ENCODE data around the gene IRGQ.

Gene IRGQ

GRCh38 chr19:43620061-43621001 lies 24.4 kb upstream of the IRGQ start:
- Mint-ChIP-seq H3K27ac (ENCODE audit: low read depth) (peak overlapping the region; percentile 92), H3K36me3 (ENCODE audit: insufficient read depth) (peaks cover 9% of the 10 kb centered on the region), H3K4me3 (peak overlapping the region; percentile 98), H3K4me1 (peaks cover 39% of the 10 kb centered on the region), H3K9me3 (no peaks in the 10 kb centered on the region), H3K27me3 (no peaks in the 10 kb centered on the region)
- peak; percentile 3 for ATAC-seq (replicated peaks; ENCODE audit: extremely low read depth, poor library complexity, severe bottlenecking)
- no peak for DNase-seq (ENCODE audit: low spot score in 2 of 2)

GRCh38 chr19:43619262-43620060 lies 23.5 kb upstream of the IRGQ start, which contains the start of gene ZNF428:
ZNF428 (minus strand) TSS chr19:43619629; CDS start chr19:43614304, 5,325 bp downstream.
- peaks cover 41% of the 10 kb centered on the region for H3K4me1 Mint-ChIP-seq
- DNase-seq (ENCODE audit: low spot score in 2 of 2) (peak; percentile 67 to 71), ATAC-seq (replicated peaks; ENCODE audit: extremely low read depth, poor library complexity, severe bottlenecking) (peak; percentile 93)
- peaks cover 9% of the 10 kb centered on the region for H3K36me3 Mint-ChIP-seq (ENCODE audit: insufficient read depth)
- peak within 1 kb of the TSS; percentile 92 for H3K27ac Mint-ChIP-seq (ENCODE audit: low read depth)
- no peaks in the 10 kb centered on the region for H3K9me3 Mint-ChIP-seq
- peak within 1 kb of the TSS; percentile 98 for H3K4me3 Mint-ChIP-seq
- H3K27me3 Mint-ChIP-seq: no peaks in the 10 kb centered on the region

- Mint-ChIP-seq H3K9me3 (no peaks in the 10 kb centered on the region), H3K4me3 (peak overlapping the region; percentile 98), H3K4me1 (peaks cover 40% of the 10 kb centered on the region), H3K27ac (ENCODE audit: low read depth) (peak overlapping the region; percentile 92), H3K36me3 (ENCODE audit: insufficient read depth) (peaks cover 9% of the 10 kb centered on the region), H3K27me3 (no peaks in the 10 kb centered on the region)
- ATAC-seq (replicated peaks; ENCODE audit: extremely low read depth, poor library complexity, severe bottlenecking) (no peak), DNase-seq (ENCODE audit: low spot score in 2 of 2) (no peak)
These were observed 23.0 kb upstream of the IRGQ start for GRCh38 chr19:43618921-43619261.

GRCh38 chr19:43616954-43617353 lies 21.0 kb upstream of the IRGQ start:
- H3K27ac Mint-ChIP-seq (ENCODE audit: low read depth): no peak overlapping the region

GRCh38 chr19:43616306-43616705 lies 20.4 kb upstream of the IRGQ start:
- H3K27ac Mint-ChIP-seq (ENCODE audit: low read depth): no peak overlapping the region
- no peaks in the 10 kb centered on the region for H3K27me3 Mint-ChIP-seq
- DNase-seq (ENCODE audit: low spot score in 2 of 2) (no peak), ATAC-seq (replicated peaks; ENCODE audit: extremely low read depth, poor library complexity, severe bottlenecking) (no peak)
- peaks cover 13% of the 10 kb centered on the region for H3K36me3 Mint-ChIP-seq (ENCODE audit: insufficient read depth)
- H3K4me1 Mint-ChIP-seq: peaks cover 63% of the 10 kb centered on the region
- no peaks in the 10 kb centered on the region for H3K9me3 Mint-ChIP-seq
- H3K4me3 Mint-ChIP-seq: no peak overlapping the region

More at GRCh38 chr19:43616954-43617353, 21.0 kb upstream of the IRGQ start:
- DNase-seq (ENCODE audit: low spot score in 2 of 2) (no peak), ATAC-seq (replicated peaks; ENCODE audit: extremely low read depth, poor library complexity, severe bottlenecking) (no peak)
- H3K4me3 Mint-ChIP-seq: no peak overlapping the region
- H3K4me1 Mint-ChIP-seq: peaks cover 57% of the 10 kb centered on the region
- H3K27me3 Mint-ChIP-seq: no peaks in the 10 kb centered on the region
- H3K36me3 Mint-ChIP-seq (ENCODE audit: insufficient read depth): peaks cover 11% of the 10 kb centered on the region
- H3K9me3 Mint-ChIP-seq: no peaks in the 10 kb centered on the region

GRCh38 chr19:43612374-43612773 lies 16.4 kb upstream of the IRGQ start:
- peak overlapping the region; percentile 77 for H3K27ac Mint-ChIP-seq (ENCODE audit: low read depth)
- DNase-seq (ENCODE audit: low spot score in 2 of 2): no peak
- no peaks in the 10 kb centered on the region for H3K9me3 Mint-ChIP-seq
- no peak for ATAC-seq (replicated peaks; ENCODE audit: extremely low read depth, poor library complexity, severe bottlenecking)
- peaks cover 6% of the 10 kb centered on the region for H3K36me3 Mint-ChIP-seq (ENCODE audit: insufficient read depth)
- H3K4me3 Mint-ChIP-seq: no peak overlapping the region
- no peaks in the 10 kb centered on the region for H3K27me3 Mint-ChIP-seq
- peaks cover 64% of the 10 kb centered on the region for H3K4me1 Mint-ChIP-seq

GRCh38 chr19:43611788-43612187 lies 15.9 kb upstream of the IRGQ start, which contains the start of gene SRRM5:
SRRM5 (plus strand) TSS chr19:43612088; CDS start chr19:43612122, 34 bp downstream.
- no peak for ATAC-seq (replicated peaks; ENCODE audit: extremely low read depth, poor library complexity, severe bottlenecking)
- no peak for DNase-seq (ENCODE audit: low spot score in 2 of 2)
- Mint-ChIP-seq H3K27ac (ENCODE audit: low read depth) (peak within 1 kb of the TSS; percentile 77), H3K27me3 (no peaks in the 10 kb centered on the region), H3K9me3 (no peaks in the 10 kb centered on the region), H3K36me3 (ENCODE audit: insufficient read depth) (peaks cover 7% of the 10 kb centered on the region), H3K4me3 (no peak within 1 kb of the TSS), H3K4me1 (peaks cover 59% of the 10 kb centered on the region)

- no peaks in the 10 kb centered on the region for H3K27me3 Mint-ChIP-seq
- DNase-seq (ENCODE audit: low spot score in 2 of 2) (no peak), ATAC-seq (replicated peaks; ENCODE audit: extremely low read depth, poor library complexity, severe bottlenecking) (no peak)
- no peak overlapping the region for H3K4me3 Mint-ChIP-seq
- no peaks in the 10 kb centered on the region for H3K9me3 Mint-ChIP-seq
- H3K4me1 Mint-ChIP-seq: peaks cover 50% of the 10 kb centered on the region
- H3K27ac Mint-ChIP-seq (ENCODE audit: low read depth): peak overlapping the region; percentile 68
- peaks cover 9% of the 10 kb centered on the region for H3K36me3 Mint-ChIP-seq (ENCODE audit: insufficient read depth)
These were observed 14.6 kb upstream of the IRGQ start for GRCh38 chr19:43610493-43610892.

- H3K4me1 Mint-ChIP-seq: peaks cover 48% of the 10 kb centered on the region
- DNase-seq (ENCODE audit: low spot score in 2 of 2) (no peak), ATAC-seq (replicated peaks; ENCODE audit: extremely low read depth, poor library complexity, severe bottlenecking) (no peak)
- H3K4me3 Mint-ChIP-seq: no peak overlapping the region
- no peaks in the 10 kb centered on the region for H3K9me3 Mint-ChIP-seq
- no peaks in the 10 kb centered on the region for H3K27me3 Mint-ChIP-seq
- peaks cover 9% of the 10 kb centered on the region for H3K36me3 Mint-ChIP-seq (ENCODE audit: insufficient read depth)
- H3K27ac Mint-ChIP-seq (ENCODE audit: low read depth): peak overlapping the region; percentile 45
These were observed 13.9 kb upstream of the IRGQ start for GRCh38 chr19:43609872-43610271.

- Mint-ChIP-seq H3K27me3 (no peaks in the 10 kb centered on the region), H3K4me1 (peaks cover 26% of the 10 kb centered on the region), H3K27ac (ENCODE audit: low read depth) (no peak overlapping the region), H3K9me3 (no peaks in the 10 kb centered on the region), H3K36me3 (ENCODE audit: insufficient read depth) (peaks cover 10% of the 10 kb centered on the region), H3K4me3 (no peak overlapping the region)
- DNase-seq (ENCODE audit: low spot score in 2 of 2): no peak
- no peak for ATAC-seq (replicated peaks; ENCODE audit: extremely low read depth, poor library complexity, severe bottlenecking)
These were observed 11.6 kb upstream of the IRGQ start for GRCh38 chr19:43607238-43608205.

GRCh38 chr19:43606569-43607229 lies 10.8 kb upstream of the IRGQ start:
- no peak overlapping the region for H3K4me3 Mint-ChIP-seq

More at GRCh38 chr19:43606569-43607229, 10.8 kb upstream of the IRGQ start:
- ATAC-seq (replicated peaks; ENCODE audit: extremely low read depth, poor library complexity, severe bottlenecking): no peak
- peaks cover 10% of the 10 kb centered on the region for H3K36me3 Mint-ChIP-seq (ENCODE audit: insufficient read depth)
- H3K4me1 Mint-ChIP-seq: peaks cover 18% of the 10 kb centered on the region
- no peaks in the 10 kb centered on the region for H3K9me3 Mint-ChIP-seq
- no peak for DNase-seq (ENCODE audit: low spot score in 2 of 2)
- peak overlapping the region; percentile 46 for H3K27ac Mint-ChIP-seq (ENCODE audit: low read depth)
- no peaks in the 10 kb centered on the region for H3K27me3 Mint-ChIP-seq

Measured in central memory CD8-positive, alpha-beta T cell (primary cell).